Right lobe of liver (tissue), 6 donors: ENCODE data around the gene PDF. TPM values are rescaled to one million over a fixed set of nuclear protein-coding genes. Genes with fewer than 3 reads are reported as not detected.
A peak's percentile ranks its signal among the peaks of the same experiment; 100 is the strongest.
"Not testable (repeated sequence)": the region's sequence is repeated elsewhere in the genome, so short reads cannot be mapped to it uniquely, and the experiment has no call there.

Experiments
- ATAC-seq, 4 donors: fragments of 200-7000 bp; cut with Tn5 transposase; one replicate each; pipeline ENCODE4 v1.9.1; 2020; ENCODE audit warnings: mild to moderate bottlenecking in 4 of 4, moderate library complexity in 4 of 4
- DNase-seq, 3 donors: peaks; one replicate each; pipeline ENCODE4 v3.0.0-alpha.2; 2020
- H3K27ac ChIP-seq, 3 donors: fragments of 200-600 bp; one replicate each; pipeline ENCODE4 v1.8.0; 2022
- H3K27me3 ChIP-seq, 2 donors: fragments of 200-600 bp; one replicate each; pipeline ENCODE4 v1.8.0; 2022
- H3K36me3 ChIP-seq, 4 donors: fragments of 200-600 bp; sonication (generic) in 1 of 4; one replicate each; pipeline versions ENCODE4 v1.5.1 to v1.8.0; 2017 to 2022; ENCODE audit warnings: control low read depth in 1 of 4
- H3K4me1 ChIP-seq, 4 donors: fragments of 200-600 bp; sonication (generic) in 1 of 4; one replicate each; pipeline versions ENCODE4 v1.5.1 to v1.8.0; 2017 to 2022; ENCODE audit warnings: control low read depth in 1 of 4
- H3K4me3 ChIP-seq, 3 donors: fragments of 200-600 bp; one replicate each; pipeline ENCODE4 v1.8.0; 2022
- H3K9me3 ChIP-seq, 4 donors: fragments of 200-600 bp; sonication (generic) in 1 of 4; one replicate each; pipeline versions ENCODE4 v1.5.1 to v1.8.0; 2017 to 2022; ENCODE audit warnings: control low read depth in 1 of 4
- POLR2A ChIP-seq: fragments of 450-650 bp; IDR thresholded peaks from one replicate; pipeline ENCODE4 v1.6.1; 2017; ENCODE audit warnings: antibody characterized with exemption, mild to moderate bottlenecking
- WGBS: methylation state at CpG from one replicate; pipeline ENCODE4 v1.1.6; 2018; ENCODE audit warnings: low coverage, low lambda C conversion rate; ENCODE audit not compliant: insufficient coverage; ENCODE audit errors: missing lambda C conversion rate; 5-methylcytosine and 5-hydroxymethylcytosine counted together
- intact Hi-C, 2 donors: fragments of 100-400 bp; cut with DNase I; formaldehyde crosslinking; loops; one replicate each; pipeline versions ENCODE4 v1.11.2 to v1.14.1; 2022
- total RNA-seq, 6 experiments: library from RNA; depleted of rRNA in 2 of 6; stranded (reverse); fragments of >200 nt in 2 of 6; fragmentation: NEBNext Ultra II Directional in 3 of 6; extraction: Animal tissue kit (Norgen Biotek cat#: 25700) in 3 of 6; gene quantifications; one replicate each; pipeline versions ENCODE4 v1.1.0 to v1.2.4, GENCODE V29; 2016 to 2023
- TF ChIP-seq, protein P1 (sequence below), 4 donors: fragments of 200-600 bp in 3 of 4; fragments of 450-650 bp in 1 of 4; IDR thresholded peaks; one replicate each; pipeline versions ENCODE4 v1.5.1 to v1.8.0; 2016 to 2022; ENCODE audit warnings: antibody characterized with exemption in 4 of 4, mild to moderate bottlenecking in 2 of 4
- donor health status: DM: no; HTN: yes; CAD: no.
- donor health status: DM: no; HTN: no; CAD: no.
- donor health status: DM: no; HTN: no; CAD: no.
- donor health status: DM: no; HTN: yes; CAD: no.
- donor health status: DM: no; HTN: yes; CAD: no.

Gene PDF
- total RNA-seq, 6 experiments from 2014 or later, result 13.5 to 38.5 (median 15.7) TPM

DNA sequence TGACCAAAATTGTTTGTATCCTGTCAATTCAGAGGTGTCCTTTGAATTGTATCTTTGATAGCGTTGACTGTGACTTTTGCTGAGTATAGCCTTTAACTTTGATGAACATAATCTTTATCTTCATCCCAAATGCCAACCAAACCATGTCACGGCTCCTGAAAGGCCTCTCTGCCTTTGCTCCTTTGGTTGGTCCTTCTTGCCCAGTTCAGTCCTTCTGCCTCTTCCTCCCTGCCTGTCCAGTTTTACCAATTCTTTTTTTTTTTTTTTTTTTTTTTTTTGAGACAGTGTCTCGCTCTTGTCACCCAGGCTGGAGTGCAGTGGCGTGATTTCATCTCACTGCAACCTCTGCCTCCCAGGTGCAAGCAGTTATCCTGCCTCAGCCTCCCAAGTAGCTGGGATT, 32.1 kb downstream of the PDF start:
- H3K9me3 ChIP-seq, result no peaks in the 10 kb centered on the region
- peak in 1 of 3 donors; percentile 8 for DNase-seq
- TF ChIP-seq, protein P1, sequence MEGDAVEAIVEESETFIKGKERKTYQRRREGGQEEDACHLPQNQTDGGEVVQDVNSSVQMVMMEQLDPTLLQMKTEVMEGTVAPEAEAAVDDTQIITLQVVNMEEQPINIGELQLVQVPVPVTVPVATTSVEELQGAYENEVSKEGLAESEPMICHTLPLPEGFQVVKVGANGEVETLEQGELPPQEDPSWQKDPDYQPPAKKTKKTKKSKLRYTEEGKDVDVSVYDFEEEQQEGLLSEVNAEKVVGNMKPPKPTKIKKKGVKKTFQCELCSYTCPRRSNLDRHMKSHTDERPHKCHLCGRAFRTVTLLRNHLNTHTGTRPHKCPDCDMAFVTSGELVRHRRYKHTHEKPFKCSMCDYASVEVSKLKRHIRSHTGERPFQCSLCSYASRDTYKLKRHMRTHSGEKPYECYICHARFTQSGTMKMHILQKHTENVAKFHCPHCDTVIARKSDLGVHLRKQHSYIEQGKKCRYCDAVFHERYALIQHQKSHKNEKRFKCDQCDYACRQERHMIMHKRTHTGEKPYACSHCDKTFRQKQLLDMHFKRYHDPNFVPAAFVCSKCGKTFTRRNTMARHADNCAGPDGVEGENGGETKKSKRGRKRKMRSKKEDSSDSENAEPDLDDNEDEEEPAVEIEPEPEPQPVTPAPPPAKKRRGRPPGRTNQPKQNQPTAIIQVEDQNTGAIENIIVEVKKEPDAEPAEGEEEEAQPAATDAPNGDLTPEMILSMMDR (IDR thresholded peaks at IDR 0.05), result no peak
- TF ChIP-seq POLR2A, result no peak
- no peak overlapping the region for H3K4me3 ChIP-seq
- no peak for ATAC-seq
- peaks cover 0 to 27% (median 0%) of the 10 kb centered on the region in 4 donors for H3K36me3 ChIP-seq
- 90% methylated on average over 3 of the region's 4 CpGs for WGBS
- intact Hi-C loops, result loop anchor here (10.0 kb wide), 2 partner anchors 123 to 143 kb away; no protein-coding TSS in a partner anchor
- H3K4me1 ChIP-seq, result no peaks in the 10 kb centered on the region
- H3K27ac ChIP-seq, result no peak overlapping the region
- H3K27me3 ChIP-seq, result no peaks in the 10 kb centered on the region

DNA sequence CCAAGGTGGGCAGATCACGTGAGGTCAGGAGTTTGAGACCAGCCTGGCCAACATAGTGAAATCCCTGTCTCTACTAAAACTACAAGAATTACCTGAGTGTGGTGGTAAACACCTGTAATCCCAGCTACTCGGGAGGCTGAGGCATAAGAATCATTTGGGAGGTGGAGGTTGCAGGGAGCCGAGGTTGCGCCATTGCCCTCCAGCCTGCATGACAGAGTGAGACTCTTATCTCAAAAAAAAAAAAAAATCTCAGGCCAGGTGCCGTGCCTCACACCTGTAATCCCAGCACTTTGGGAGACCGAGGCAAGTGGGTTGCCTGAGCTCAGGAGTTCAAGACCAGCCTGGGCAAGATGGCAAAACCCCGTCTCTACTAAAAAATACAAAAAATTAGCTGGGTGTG, 33.6 kb downstream of the PDF start:
- not testable (repeated sequence) for H3K4me3 ChIP-seq, H3K27ac ChIP-seq, H3K9me3 ChIP-seq, H3K4me1 ChIP-seq, H3K27me3 ChIP-seq, ATAC-seq
- peak in 1 of 3 donors; percentile 13 for DNase-seq
- 92% methylated on average over 6 of the region's 7 CpGs for WGBS
- H3K36me3 ChIP-seq, result peaks cover 0 to 23% (median 0%) of the 10 kb centered on the region in 4 donors
- intact Hi-C loops, result loop anchor here (10.0 kb wide), 2 partner anchors 122 to 142 kb away; no protein-coding TSS in a partner anchor

DNA sequence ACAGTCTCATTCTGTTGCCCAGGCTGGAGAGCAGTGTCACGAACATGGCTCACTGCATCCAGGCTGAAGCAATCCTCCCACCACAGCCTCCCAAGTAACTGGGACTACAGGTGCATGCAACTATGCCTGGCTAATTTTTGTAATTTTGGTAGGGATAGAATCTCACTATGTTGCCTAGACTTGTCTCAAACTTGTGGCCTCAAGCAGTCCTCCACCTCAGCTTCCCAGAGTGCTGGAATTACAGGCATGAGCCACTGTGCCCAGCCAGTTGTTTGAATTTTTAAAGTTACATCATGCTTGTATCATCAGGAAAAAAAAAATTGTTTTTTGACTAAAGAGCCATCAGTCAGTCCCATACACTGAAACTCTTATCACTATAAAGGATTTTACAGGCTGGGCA, 36.3 kb downstream of the PDF start:
- H3K27me3 ChIP-seq, result no peaks in the 10 kb centered on the region
- H3K4me3 ChIP-seq, result no peak overlapping the region
- no peak overlapping the region for H3K27ac ChIP-seq
- intact Hi-C loops, result loop anchor here (10.0 kb wide), 2 partner anchors 119 to 139 kb away; no protein-coding TSS in a partner anchor
- H3K36me3 ChIP-seq, result no peaks in the 10 kb centered on the region
- 100% methylated on average over 1 of the region's 1 CpG for WGBS
- no peaks in the 10 kb centered on the region for H3K4me1 ChIP-seq
- TF ChIP-seq, protein P1 (IDR thresholded peaks at IDR 0.05), result no peak
- no peak for TF ChIP-seq POLR2A
- DNase-seq, result no peak
- H3K9me3 ChIP-seq, result no peaks in the 10 kb centered on the region
- ATAC-seq, result no peak

DNA sequence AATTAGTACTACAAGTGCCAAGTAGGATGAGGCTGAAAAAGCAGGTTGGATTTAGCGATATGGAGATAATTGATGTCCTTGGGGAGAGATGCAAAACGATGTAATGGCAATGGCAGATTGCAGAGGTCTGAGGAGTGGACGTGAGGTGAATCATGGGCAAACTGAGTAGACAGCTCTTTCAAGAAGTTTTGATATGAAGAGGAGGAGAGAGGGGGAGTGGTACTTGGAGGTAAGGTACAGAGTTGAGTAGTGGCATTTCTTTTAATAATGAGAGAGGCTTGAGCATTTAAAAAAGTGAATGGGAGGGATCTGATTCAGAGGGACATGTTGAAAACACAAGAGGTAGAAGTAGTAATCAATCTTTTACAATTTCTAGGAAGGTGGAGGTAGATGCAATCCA, 37.0 kb downstream of the PDF start:
- 70% methylated on average over 3 of the region's 3 CpGs for WGBS
- intact Hi-C loops, result loop anchor here (10.0 kb wide), 2 partner anchors 119 to 139 kb away; no protein-coding TSS in a partner anchor

DNA sequence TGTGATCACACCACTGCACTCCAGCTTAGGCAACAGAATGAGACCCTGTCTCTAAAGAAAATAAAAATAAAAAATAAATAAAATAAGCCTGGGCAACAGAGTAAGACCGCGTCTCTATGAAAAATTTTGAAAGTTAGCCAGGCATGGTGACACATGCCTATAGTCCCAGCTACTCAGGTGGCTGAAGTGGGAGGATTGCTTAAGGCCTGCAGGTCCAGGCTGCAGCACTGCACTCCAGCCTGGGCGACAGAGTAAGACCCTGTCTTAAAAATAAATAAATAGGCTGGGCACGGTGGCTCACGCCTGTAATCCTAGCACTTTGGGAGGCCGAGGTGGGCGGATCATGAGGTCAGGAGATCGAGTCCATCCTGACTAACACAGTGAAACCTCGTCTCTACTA, 38.7 kb downstream of the PDF start:
- H3K36me3 ChIP-seq, H3K9me3 ChIP-seq, H3K27me3 ChIP-seq, ATAC-seq, H3K4me3 ChIP-seq, H3K27ac ChIP-seq: not testable (repeated sequence)
- intact Hi-C loops, result loop anchor here (10.0 kb wide), 2 partner anchors 117 to 137 kb away; no protein-coding TSS in a partner anchor
- WGBS, result 91% methylated on average over 6 of the region's 9 CpGs
- DNase-seq, result peak in 1 of 3 donors; percentile 16
- H3K4me1 ChIP-seq, result peaks cover 0 to 11% (median 0%) of the 10 kb centered on the region in 4 donors

More for the DNA sequence above, 37.0 kb downstream of the PDF start:
- TF ChIP-seq, protein P1 (IDR thresholded peaks at IDR 0.05), result no peak
- TF ChIP-seq POLR2A, result no peak
- H3K27me3 ChIP-seq, result no peaks in the 10 kb centered on the region
- H3K4me1 ChIP-seq, result no peaks in the 10 kb centered on the region
- ATAC-seq (no peak), DNase-seq (no peak)
- no peaks in the 10 kb centered on the region for H3K36me3 ChIP-seq
- no peak overlapping the region for H3K4me3 ChIP-seq
- H3K9me3 ChIP-seq, result no peaks in the 10 kb centered on the region
- no peak overlapping the region for H3K27ac ChIP-seq
